Measurements from ENCODE around the gene CCDC201.

The CCDC201 gene

GRCh38 chr7:45890902-45891461 lies 18.1 kb upstream of the CCDC201 start:
- Histone ChIP-seq H3K4ac (ENCODE audit: low read depth, low read length) (no peak overlapping the region), H3K4me3 (ENCODE audit: low read depth, low read length) (no peak overlapping the region)

GRCh38 chr7:45890125-45890901 lies 17.4 kb upstream of the CCDC201 start:
- Histone ChIP-seq H3K14ac (ENCODE audit: low read length) (no peak overlapping the region), H3K79me2 (ENCODE audit: control insufficient read depth, insufficient read depth, low read length, poor library complexity) (no peaks in the 10 kb centered on the region), H3K4me3 (ENCODE audit: low read depth, low read length) (no peak overlapping the region), H3K4me1 (ENCODE audit: control insufficient read depth in 1 of 2, insufficient read depth in 2 of 2, low read length in 2 of 2) (peaks cover 8 to 12% of the 10 kb centered on the region in 2 experiments), H2BK5ac (ENCODE audit: low read depth, low read length, poor library complexity) (no peak overlapping the region), H2AK5ac (ENCODE audit: low read length) (no peak overlapping the region), H3K4me2 (ENCODE audit: low read length) (no peak overlapping the region), H4K91ac (ENCODE audit: low read depth, low read length) (no peak overlapping the region), H4K8ac (ENCODE audit: low read depth, low read length) (no peak overlapping the region), H2AFZ (ENCODE audit: insufficient read depth, low read length, poor library complexity) (no peak overlapping the region), H2BK12ac (ENCODE audit: low read length) (no peak overlapping the region), H3K36me3 (ENCODE audit: control insufficient read depth in 1 of 2, insufficient read depth in 2 of 2, low read length in 2 of 2) (no peaks in the 10 kb centered on the region), H3K9ac (ENCODE audit: low read length) (no peak overlapping the region), H3K79me1 (ENCODE audit: low read length) (no peaks in the 10 kb centered on the region), H2BK120ac (ENCODE audit: insufficient read depth, low read length, poor library complexity) (no peak overlapping the region), H3K4ac (ENCODE audit: low read depth, low read length) (no peak overlapping the region), H4K12ac (ENCODE audit: low read depth, low read length) (no peak overlapping the region), H3K9me3 (ENCODE audit: insufficient read depth, low read depth, low read length) (peaks cover 2% of the 10 kb centered on the region), H3K27me3 (ENCODE audit: insufficient read depth, low read length) (peaks cover 16% of the 10 kb centered on the region), H3K23ac (ENCODE audit: low read length) (no peak overlapping the region), H3K27ac (ENCODE audit: low read depth, low read length) (no peak overlapping the region), H3K18ac (ENCODE audit: low read length) (no peak overlapping the region)
- DNase-seq, result no peak
- no CpG with 5 or more reads among the region's 8 CpGs for WGBS (ENCODE audit: extremely low coverage, insufficient coverage, insufficient read length)

More at GRCh38 chr7:45890902-45891461, 18.1 kb upstream of the CCDC201 start:
- H3K79me1 ChIP-seq (ENCODE audit: low read length), result no peaks in the 10 kb centered on the region
- H2AFZ ChIP-seq (ENCODE audit: insufficient read depth, low read length, poor library complexity), result no peak overlapping the region
- no peak overlapping the region for H3K27ac ChIP-seq (ENCODE audit: low read depth, low read length)
- no peak overlapping the region for H2AK5ac ChIP-seq (ENCODE audit: low read length)
- no peak overlapping the region for H3K4me2 ChIP-seq (ENCODE audit: low read length)
- no peak overlapping the region for H4K91ac ChIP-seq (ENCODE audit: low read depth, low read length)
- no peak overlapping the region for H3K18ac ChIP-seq (ENCODE audit: low read length)
- no peaks in the 10 kb centered on the region for H3K36me3 ChIP-seq (ENCODE audit: control insufficient read depth in 1 of 2, insufficient read depth in 2 of 2, low read length in 2 of 2)
- H2BK12ac ChIP-seq (ENCODE audit: low read length), result no peak overlapping the region
- peak in 1 of 2 donors; percentile 76 for DNase-seq
- H2BK120ac ChIP-seq (ENCODE audit: insufficient read depth, low read length, poor library complexity), result no peak overlapping the region
- H3K27me3 ChIP-seq (ENCODE audit: insufficient read depth, low read length), result peaks cover 16% of the 10 kb centered on the region
- no peak overlapping the region for H4K8ac ChIP-seq (ENCODE audit: low read depth, low read length)
- H3K9ac ChIP-seq (ENCODE audit: low read length), result no peak overlapping the region
- peaks cover 8 to 12% of the 10 kb centered on the region in 2 experiments for H3K4me1 ChIP-seq (ENCODE audit: control insufficient read depth in 1 of 2, insufficient read depth in 2 of 2, low read length in 2 of 2)
- no peak overlapping the region for H3K14ac ChIP-seq (ENCODE audit: low read length)
- no CpG with 5 or more reads among the region's 6 CpGs for WGBS (ENCODE audit: extremely low coverage, insufficient coverage, insufficient read length)
- H3K9me3 ChIP-seq (ENCODE audit: insufficient read depth, low read depth, low read length), result peaks cover 2% of the 10 kb centered on the region
- no peak overlapping the region for H2BK5ac ChIP-seq (ENCODE audit: low read depth, low read length, poor library complexity)
- H4K12ac ChIP-seq (ENCODE audit: low read depth, low read length), result no peak overlapping the region
- no peaks in the 10 kb centered on the region for H3K79me2 ChIP-seq (ENCODE audit: control insufficient read depth, insufficient read depth, low read length, poor library complexity)
- H3K23ac ChIP-seq (ENCODE audit: low read length), result no peak overlapping the region

GRCh38 chr7:45889367-45890067 lies 16.6 kb upstream of the CCDC201 start:
- H3K27ac ChIP-seq (ENCODE audit: low read depth, low read length), result no peak overlapping the region
- no peak overlapping the region for H3K18ac ChIP-seq (ENCODE audit: low read length)

GRCh38 chr7:45888993-45889366 lies 16.1 kb upstream of the CCDC201 start:
- Histone ChIP-seq H3K14ac (ENCODE audit: low read length) (no peak overlapping the region), H3K18ac (ENCODE audit: low read length) (no peak overlapping the region), H2BK120ac (ENCODE audit: insufficient read depth, low read length, poor library complexity) (no peak overlapping the region), H3K4me1 (ENCODE audit: control insufficient read depth in 1 of 2, insufficient read depth in 2 of 2, low read length in 2 of 2) (peaks cover 8 to 12% of the 10 kb centered on the region in 2 experiments), H4K8ac (ENCODE audit: low read depth, low read length) (no peak overlapping the region), H3K4me3 (ENCODE audit: low read depth, low read length) (peak overlapping the region; percentile 67), H3K79me1 (ENCODE audit: low read length) (no peaks in the 10 kb centered on the region), H3K23ac (ENCODE audit: low read length) (no peak overlapping the region), H3K36me3 (ENCODE audit: control insufficient read depth in 1 of 2, insufficient read depth in 2 of 2, low read length in 2 of 2) (no peaks in the 10 kb centered on the region), H4K12ac (ENCODE audit: low read depth, low read length) (no peak overlapping the region), H3K9ac (ENCODE audit: low read length) (no peak overlapping the region), H3K4me2 (ENCODE audit: low read length) (peak overlapping the region; percentile 97), H2BK5ac (ENCODE audit: low read depth, low read length, poor library complexity) (no peak overlapping the region), H3K27me3 (ENCODE audit: insufficient read depth, low read length) (peaks cover 16% of the 10 kb centered on the region), H3K4ac (ENCODE audit: low read depth, low read length) (no peak overlapping the region), H3K9me3 (ENCODE audit: insufficient read depth, low read depth, low read length) (peaks cover 2% of the 10 kb centered on the region), H2BK12ac (ENCODE audit: low read length) (no peak overlapping the region), H2AK5ac (ENCODE audit: low read length) (no peak overlapping the region), H3K79me2 (ENCODE audit: control insufficient read depth, insufficient read depth, low read length, poor library complexity) (no peaks in the 10 kb centered on the region), H2AFZ (ENCODE audit: insufficient read depth, low read length, poor library complexity) (no peak overlapping the region), H4K91ac (ENCODE audit: low read depth, low read length) (no peak overlapping the region), H3K27ac (ENCODE audit: low read depth, low read length) (no peak overlapping the region)
- no peak for DNase-seq
- no CpG with 5 or more reads among the region's 14 CpGs for WGBS (ENCODE audit: extremely low coverage, insufficient coverage, insufficient read length)

More at GRCh38 chr7:45889367-45890067, 16.6 kb upstream of the CCDC201 start:
- H4K12ac ChIP-seq (ENCODE audit: low read depth, low read length), result no peak overlapping the region
- no peaks in the 10 kb centered on the region for H3K36me3 ChIP-seq (ENCODE audit: control insufficient read depth in 1 of 2, insufficient read depth in 2 of 2, low read length in 2 of 2)
- H2AFZ ChIP-seq (ENCODE audit: insufficient read depth, low read length, poor library complexity), result no peak overlapping the region
- H3K4me3 ChIP-seq (ENCODE audit: low read depth, low read length), result no peak overlapping the region
- H3K27me3 ChIP-seq (ENCODE audit: insufficient read depth, low read length), result peaks cover 16% of the 10 kb centered on the region
- H2AK5ac ChIP-seq (ENCODE audit: low read length), result no peak overlapping the region
- no peak overlapping the region for H2BK5ac ChIP-seq (ENCODE audit: low read depth, low read length, poor library complexity)
- no CpG with 5 or more reads among the region's 8 CpGs for WGBS (ENCODE audit: extremely low coverage, insufficient coverage, insufficient read length)
- no peak overlapping the region for H3K9ac ChIP-seq (ENCODE audit: low read length)
- peaks cover 2% of the 10 kb centered on the region for H3K9me3 ChIP-seq (ENCODE audit: insufficient read depth, low read depth, low read length)
- no peak overlapping the region for H4K8ac ChIP-seq (ENCODE audit: low read depth, low read length)
- no peak overlapping the region for H2BK120ac ChIP-seq (ENCODE audit: insufficient read depth, low read length, poor library complexity)
- H3K23ac ChIP-seq (ENCODE audit: low read length), result no peak overlapping the region
- no peaks in the 10 kb centered on the region for H3K79me2 ChIP-seq (ENCODE audit: control insufficient read depth, insufficient read depth, low read length, poor library complexity)
- H3K79me1 ChIP-seq (ENCODE audit: low read length), result no peaks in the 10 kb centered on the region
- H3K14ac ChIP-seq (ENCODE audit: low read length), result no peak overlapping the region
- H2BK12ac ChIP-seq (ENCODE audit: low read length), result no peak overlapping the region
- no peak overlapping the region for H3K4ac ChIP-seq (ENCODE audit: low read depth, low read length)
- H3K4me2 ChIP-seq (ENCODE audit: low read length), result no peak overlapping the region
- no peak overlapping the region for H4K91ac ChIP-seq (ENCODE audit: low read depth, low read length)
- H3K4me1 ChIP-seq (ENCODE audit: control insufficient read depth in 1 of 2, insufficient read depth in 2 of 2, low read length in 2 of 2), result peaks cover 8 to 12% of the 10 kb centered on the region in 2 experiments
- no peak for DNase-seq

Data from trophoblast cell (in vitro differentiated cells and primary cell).